ENCODE results near the gene ANKRD53. TPM values are rescaled to one million over a fixed set of nuclear protein-coding genes. Genes with fewer than 3 reads are reported as not detected.

Gene ANKRD53
- total RNA-seq, 4 donors from 2014 or later, result 2.9 to 5.5 TPM; not detected in 2

GRCh38 chr2:70981866-70982810 is 3.7 kb downstream of the ANKRD53 start:
- H3K27ac ChIP-seq, result no peak overlapping the region
- TF ChIP-seq EP300 (IDR thresholded peaks at IDR 0.05), result no peak
- no peak for TF ChIP-seq POLR2A (IDR thresholded peaks at IDR 0.05)
- TF ChIP-seq POLR2AphosphoS5 (IDR thresholded peaks at IDR 0.05), result no peak
- TF ChIP-seq CTCF (IDR thresholded peaks at IDR 0.05), result no peak
- H3K36me3 ChIP-seq, result peaks cover 30% of the 10 kb centered on the region
- 88% methylated on average over 6 of the region's 14 CpGs for WGBS
- peak; percentile 53 to 74 for DNase-seq (ENCODE audit: low spot score in 2 of 2)
- H3K4me3 ChIP-seq, result no peak overlapping the region
- H3K9me3 ChIP-seq, result no peaks in the 10 kb centered on the region
- H3K27me3 ChIP-seq, result no peaks in the 10 kb centered on the region
- peaks cover 33% of the 10 kb centered on the region for H3K4me1 ChIP-seq

- 92% methylated on average over 3 of the region's 3 CpGs for WGBS
- H3K9me3 ChIP-seq, result no peaks in the 10 kb centered on the region
- peak in 1 of 2 donors; percentile 28 for DNase-seq (ENCODE audit: low spot score in 2 of 2)
Observed at GRCh38 chr2:70982971-70983370, 4.5 kb downstream of the ANKRD53 start.

GRCh38 chr2:70983506-70984227 is 5.2 kb downstream of the ANKRD53 start:
- no peak overlapping the region for H3K27ac ChIP-seq
- DNase-seq (ENCODE audit: low spot score in 2 of 2), result peak in 1 of 2 donors; percentile 38
- H3K9me3 ChIP-seq, result no peaks in the 10 kb centered on the region
- WGBS, result 84% methylated on average over 8 of the region's 8 CpGs
- peaks cover 45% of the 10 kb centered on the region for H3K36me3 ChIP-seq
- TF ChIP-seq CTCF (IDR thresholded peaks at IDR 0.05) (no peak), POLR2AphosphoS5 (IDR thresholded peaks at IDR 0.05) (no peak), POLR2A (IDR thresholded peaks at IDR 0.05) (no peak), EP300 (IDR thresholded peaks at IDR 0.05) (no peak)
- no peak overlapping the region for H3K4me3 ChIP-seq
- H3K27me3 ChIP-seq, result no peaks in the 10 kb centered on the region
- H3K4me1 ChIP-seq, result peaks cover 27% of the 10 kb centered on the region

More at GRCh38 chr2:70982971-70983370, 4.5 kb downstream of the ANKRD53 start:
- Histone ChIP-seq H3K27me3 (no peaks in the 10 kb centered on the region), H3K4me1 (peaks cover 27% of the 10 kb centered on the region), H3K27ac (no peak overlapping the region), H3K4me3 (no peak overlapping the region), H3K36me3 (peaks cover 38% of the 10 kb centered on the region)
- TF ChIP-seq EP300 (IDR thresholded peaks at IDR 0.05), result no peak
- no peak for TF ChIP-seq POLR2A (IDR thresholded peaks at IDR 0.05)
- TF ChIP-seq CTCF (IDR thresholded peaks at IDR 0.05), result no peak
- TF ChIP-seq POLR2AphosphoS5 (IDR thresholded peaks at IDR 0.05), result no peak

GRCh38 chr2:70984228-70984575 is 5.8 kb downstream of the ANKRD53 start:
- H3K27ac ChIP-seq, result no peak overlapping the region
- TF ChIP-seq EP300 (IDR thresholded peaks at IDR 0.05) (no peak), POLR2AphosphoS5 (IDR thresholded peaks at IDR 0.05) (no peak), POLR2A (IDR thresholded peaks at IDR 0.05) (no peak), CTCF (IDR thresholded peaks at IDR 0.05) (no peak)
- no peak overlapping the region for H3K4me3 ChIP-seq
- no peaks in the 10 kb centered on the region for H3K27me3 ChIP-seq
- peaks cover 23% of the 10 kb centered on the region for H3K4me1 ChIP-seq
- no peaks in the 10 kb centered on the region for H3K9me3 ChIP-seq
- peaks cover 50% of the 10 kb centered on the region for H3K36me3 ChIP-seq
- 72% methylated on average over 3 of the region's 3 CpGs for WGBS
- peak in 1 of 2 donors; percentile 23 for DNase-seq (ENCODE audit: low spot score in 2 of 2)
